HFFc6 (cell line): ENCODE data around the gene SLIT3. TPM values are rescaled to one million over a fixed set of nuclear protein-coding genes. Genes with fewer than 3 reads are reported as not detected.

Experiments
- DNase-seq: peaks from one replicate; pipeline ENCODE4 v3.0.0-alpha.2; 2018
- H3K27ac Mint-ChIP-seq: 2 replicates; pipeline ENCODE4 v1.8.0; 2020; ENCODE audit warnings: mild to moderate bottlenecking, mixed read lengths
- H3K27me3 Mint-ChIP-seq: 2 replicates; pipeline ENCODE4 v1.8.0; 2021; ENCODE audit warnings: mild to moderate bottlenecking, moderate library complexity, mixed read lengths; ENCODE audit not compliant: insufficient read depth
- H3K36me3 Mint-ChIP-seq: 2 replicates; pipeline ENCODE4 v1.8.0; 2021; ENCODE audit warnings: low read depth, mixed read lengths
- H3K4me1 Mint-ChIP-seq: 2 replicates; pipeline ENCODE4 v1.8.0; 2020; ENCODE audit warnings: low read depth, mixed read lengths
- H3K4me3 Mint-ChIP-seq: 2 replicates; pipeline ENCODE4 v1.8.0; 2020; ENCODE audit warnings: mild to moderate bottlenecking, moderate library complexity, mixed read lengths
- H3K9me3 Mint-ChIP-seq: 2 replicates; pipeline ENCODE4 v1.8.0; 2020; ENCODE audit warnings: mild to moderate bottlenecking, mixed read lengths
- CTCF ChIP-seq: fragments of 200-600 bp; sonication (generic); IDR thresholded peaks from 2 replicates; pipeline ENCODE4 v1.5.0; 2021; ENCODE audit warnings: antibody characterized with exemption, mild to moderate bottlenecking
- total RNA-seq, 6 experiments: library from RNA; stranded (reverse); fragmentation: NEBNext Ultra II Directional; extraction: Animal tissue kit (Norgen Biotek cat#: 25700); gene quantifications; 2 replicates in 1 of 6; 3 replicates in 5 of 6; pipeline ENCODE4 v1.2.3, GENCODE V29; 2021

SLIT3 gene
- total RNA-seq, 6 experiments from 2014 or later, result 4.2 to 8.3 (median 7.1) TPM

DNA sequence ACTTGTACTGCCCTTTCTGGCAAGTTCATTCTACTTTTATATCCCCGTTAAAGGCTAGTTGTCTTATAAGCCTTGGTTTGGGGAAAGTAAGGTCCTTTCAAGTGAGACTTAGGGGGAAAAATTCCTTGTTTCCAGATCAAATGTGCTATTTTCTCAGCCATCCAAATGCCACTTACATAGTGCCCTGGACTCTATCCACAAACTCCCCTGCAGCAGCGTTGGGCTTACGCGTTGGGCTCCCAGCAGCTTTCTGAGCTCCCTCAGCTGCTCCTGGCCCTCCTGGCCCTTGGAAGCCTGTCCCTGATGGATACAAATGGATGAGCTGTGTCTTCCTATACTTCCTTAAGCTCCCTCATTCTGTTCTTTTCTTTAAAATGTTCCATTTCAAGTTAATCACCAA lies 442.6 kb downstream of the SLIT3 start:
- Mint-ChIP-seq H3K27ac (no peak overlapping the region), H3K27me3 (peaks cover 8% of the 10 kb centered on the region; the same call in 1 of the 2 replicates), H3K9me3 (no peaks in the 10 kb centered on the region), H3K4me3 (no peak overlapping the region), H3K4me1 (no peaks in the 10 kb centered on the region), H3K36me3 (no peaks in the 10 kb centered on the region)
- TF ChIP-seq CTCF, result no peak
- no peak for DNase-seq

- H3K9me3 Mint-ChIP-seq, result no peaks in the 10 kb centered on the region
- no peaks in the 10 kb centered on the region for H3K36me3 Mint-ChIP-seq
- TF ChIP-seq CTCF, result no peak
- no peak overlapping the region for H3K27ac Mint-ChIP-seq
- peaks cover 7% of the 10 kb centered on the region for H3K27me3 Mint-ChIP-seq
- peaks cover 10% of the 10 kb centered on the region for H3K4me1 Mint-ChIP-seq
- no peak overlapping the region for H3K4me3 Mint-ChIP-seq
- DNase-seq, result no peak
Observed at GRCh38 chr5:168853972-168854371, 447.0 kb downstream of the SLIT3 start.

DNA sequence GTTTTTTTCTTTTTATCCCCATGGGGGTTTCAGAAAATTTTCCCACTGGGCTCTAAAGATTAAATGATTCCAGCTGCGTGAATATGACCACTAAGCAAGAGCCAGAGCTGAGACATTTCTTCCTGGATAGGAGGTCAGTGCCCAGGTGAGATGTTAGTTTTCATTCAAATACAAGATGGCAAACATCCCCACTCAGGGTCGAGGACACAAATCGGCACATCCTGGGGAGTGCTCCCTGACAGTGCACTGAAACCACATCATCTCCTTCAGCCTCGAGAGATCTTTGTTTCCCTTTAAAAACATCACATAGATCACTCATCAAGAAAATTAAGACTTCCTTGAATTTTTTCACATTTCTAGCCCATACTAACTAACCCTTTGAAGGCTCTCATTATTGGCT lies 448.6 kb downstream of the SLIT3 start:
- Mint-ChIP-seq H3K27ac (peak overlapping the region; percentile 6; the same call in 1 of the 2 replicates), H3K36me3 (no peaks in the 10 kb centered on the region), H3K4me3 (no peak overlapping the region), H3K9me3 (no peaks in the 10 kb centered on the region), H3K27me3 (peaks cover 13% of the 10 kb centered on the region), H3K4me1 (peaks cover 10% of the 10 kb centered on the region)
- DNase-seq, result no peak
- TF ChIP-seq CTCF, result no peak

GRCh38 chr5:168851902-168852321 lies 449.0 kb downstream of the SLIT3 start:
- no peak overlapping the region for H3K4me3 Mint-ChIP-seq
- H3K27me3 Mint-ChIP-seq, result peaks cover 16% of the 10 kb centered on the region
- DNase-seq, result peak; percentile 76
- no peaks in the 10 kb centered on the region for H3K36me3 Mint-ChIP-seq
- H3K9me3 Mint-ChIP-seq, result no peaks in the 10 kb centered on the region
- H3K27ac Mint-ChIP-seq, result peak overlapping the region; percentile 6; the same call in 1 of the 2 replicates
- TF ChIP-seq CTCF, result no peak
- H3K4me1 Mint-ChIP-seq, result peaks cover 10% of the 10 kb centered on the region

GRCh38 chr5:168850683-168851082 lies 450.3 kb downstream of the SLIT3 start:
- no peaks in the 10 kb centered on the region for H3K36me3 Mint-ChIP-seq
- DNase-seq, result no peak
- H3K4me3 Mint-ChIP-seq, result no peak overlapping the region
- H3K4me1 Mint-ChIP-seq, result peaks cover 10% of the 10 kb centered on the region
- no peak overlapping the region for H3K27ac Mint-ChIP-seq
- H3K27me3 Mint-ChIP-seq, result peaks cover 16% of the 10 kb centered on the region
- TF ChIP-seq CTCF, result no peak
- no peaks in the 10 kb centered on the region for H3K9me3 Mint-ChIP-seq

GRCh38 chr5:168848569-168848968 lies 452.4 kb downstream of the SLIT3 start:
- Mint-ChIP-seq H3K4me1 (peaks cover 10% of the 10 kb centered on the region), H3K27ac (no peak overlapping the region), H3K36me3 (no peaks in the 10 kb centered on the region), H3K27me3 (peaks cover 20% of the 10 kb centered on the region), H3K9me3 (no peaks in the 10 kb centered on the region), H3K4me3 (no peak overlapping the region)
- DNase-seq, result no peak
- TF ChIP-seq CTCF, result no peak
